Dermis microvascular lymphatic vessel endothelial cell (primary cell): ENCODE data around the gene DPM2. TPM values are rescaled to one million over a fixed set of nuclear protein-coding genes. Genes with fewer than 3 reads are reported as not detected.

ENCODE experiments used
- DNase-seq, 2 donors: peaks; one replicate each; pipeline versions ENCODE4 v3.0.0 to v3.0.0-alpha.2; 2010; ENCODE audit warnings: low read depth in 2 of 2
- total RNA-seq: library from RNA; depleted of rRNA; stranded (reverse); fragments of >200 nt; gene quantifications from 2 replicates; pipeline ENCODE4 v1.2.1, GENCODE V29; 2014

The DPM2 gene
- total RNA-seq, 1 donor from 2014 or later: 8.9 TPM

- no peak for DNase-seq
Observed at GRCh38 chr9:127973169-127974000, 35.7 kb upstream of the DPM2 start.

- DNase-seq: no peak
Observed at GRCh38 chr9:127972236-127972871, 34.7 kb upstream of the DPM2 start.

- DNase-seq: no peak
Observed at GRCh38 chr9:127971357-127972235, 33.9 kb upstream of the DPM2 start.

DNA sequence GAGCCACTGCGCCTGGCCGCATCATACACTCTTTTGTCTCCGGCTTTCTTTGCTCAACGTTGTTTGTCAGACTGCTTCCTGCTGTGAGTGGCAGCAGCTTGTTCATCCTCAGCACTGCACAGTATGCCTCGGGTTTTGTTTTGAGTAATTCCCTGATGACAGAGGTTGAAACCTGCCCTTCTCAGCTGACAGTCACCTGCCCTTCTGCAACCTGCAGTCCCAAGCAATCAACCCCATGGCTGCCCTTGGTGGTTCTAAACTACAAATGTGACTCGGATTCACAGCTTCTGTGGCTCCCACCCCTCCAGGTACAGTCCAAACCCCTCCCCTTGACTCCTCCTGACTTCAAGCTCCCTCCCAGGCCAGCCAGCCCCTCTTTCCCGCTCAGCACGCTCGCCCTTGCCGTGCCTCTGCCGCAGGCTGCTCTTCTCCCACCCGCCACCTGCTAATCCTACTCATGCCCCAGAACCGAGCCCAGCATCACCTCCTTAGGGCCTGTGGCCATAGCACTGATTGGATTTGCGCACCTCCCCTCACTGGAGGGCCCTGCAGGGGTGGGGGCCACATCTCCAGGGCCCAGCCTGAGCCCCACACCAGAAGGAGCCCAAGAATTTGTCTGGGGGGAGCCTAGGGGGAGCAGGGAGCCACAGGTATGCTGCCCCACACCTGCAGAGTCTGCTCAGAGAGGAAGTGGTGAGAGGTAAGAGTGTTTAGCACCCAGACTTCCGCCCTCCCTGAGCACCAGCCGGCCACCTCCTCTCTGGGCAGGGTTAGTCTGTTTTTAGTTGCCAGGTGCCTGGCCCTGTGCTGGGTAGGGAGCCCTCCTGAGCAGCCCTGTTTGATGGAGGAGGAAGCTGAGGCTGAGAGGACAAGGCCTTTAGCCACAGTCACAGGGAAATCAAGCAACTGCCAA is 33.0 kb upstream of the DPM2 start:
- no peak for DNase-seq

- DNase-seq: no peak
Observed at GRCh38 chr9:127968700-127969383, 31.2 kb upstream of the DPM2 start.

GRCh38 chr9:127968042-127968441 is 30.4 kb upstream of the DPM2 start:
- DNase-seq: peak in 1 of 2 donors; percentile 42

DNA sequence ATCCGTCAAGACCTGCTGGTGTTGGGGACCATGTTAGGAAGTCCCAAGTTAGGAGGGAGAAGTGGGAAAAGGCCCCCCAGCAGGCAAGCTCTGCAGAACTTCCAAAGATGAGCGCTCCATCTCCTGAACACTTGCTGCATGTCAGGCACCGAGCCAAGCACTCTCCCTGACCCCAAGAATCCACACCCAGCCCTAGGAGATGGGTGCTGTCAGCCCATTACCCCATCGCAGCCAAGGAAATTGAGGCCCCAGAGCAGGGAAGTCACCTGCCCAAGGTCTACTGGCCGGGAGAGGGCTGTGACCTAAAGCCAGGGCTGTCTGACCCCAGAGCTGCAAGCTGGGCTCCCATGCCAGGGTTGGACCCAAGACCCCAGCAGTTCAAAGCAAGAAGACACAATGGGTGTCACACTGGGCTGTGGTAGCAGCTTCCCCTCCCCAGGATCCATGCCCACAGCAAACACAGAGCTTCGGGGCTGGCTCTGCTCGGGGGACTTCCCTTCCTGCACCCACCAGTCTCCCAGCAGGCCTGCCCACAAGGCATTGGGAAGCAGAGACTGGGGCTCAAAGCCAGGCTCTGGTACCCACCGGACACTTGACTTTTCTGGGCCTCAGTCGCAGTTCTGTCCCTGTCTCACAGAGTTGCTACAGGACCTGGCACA is 29.6 kb upstream of the DPM2 start:
- DNase-seq: no peak

DNA sequence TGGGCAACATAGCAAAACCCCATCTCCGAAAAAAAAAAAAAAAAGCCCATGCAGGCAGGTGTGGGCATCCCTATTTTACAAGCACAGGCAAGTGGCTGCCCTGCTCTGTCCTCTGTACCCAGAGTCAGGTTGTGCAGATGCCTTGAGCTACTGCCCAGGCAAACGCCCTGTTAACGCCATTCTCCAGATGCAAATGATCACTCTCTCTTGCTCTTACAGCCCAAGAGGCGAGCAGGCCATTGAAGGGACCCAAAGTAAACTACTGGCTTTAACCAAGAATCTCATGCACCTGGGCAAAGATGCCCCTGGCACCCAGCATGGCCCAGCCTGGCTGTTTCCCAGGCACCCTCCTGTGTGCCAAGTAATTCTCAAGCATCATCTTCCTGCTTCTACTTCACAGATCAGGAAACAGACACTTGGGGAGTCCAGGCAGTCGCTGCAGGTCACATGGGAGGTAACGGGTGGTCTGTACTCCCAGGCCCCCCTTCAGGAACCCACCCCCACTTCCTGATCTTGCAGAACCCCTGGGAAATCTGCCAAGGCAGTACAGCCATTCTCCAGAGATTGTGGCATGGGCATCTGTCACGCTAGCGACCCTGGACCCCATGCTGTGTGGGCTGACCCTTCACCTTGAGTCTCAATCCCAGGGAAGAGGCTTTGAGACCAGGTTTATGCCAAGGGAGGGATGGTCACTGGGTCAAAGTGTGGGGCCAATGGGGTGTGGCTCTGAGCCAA is 28.9 kb upstream of the DPM2 start:
- DNase-seq: peak in 1 of 2 donors; percentile 29

- no peak for DNase-seq
Observed at GRCh38 chr9:127965953-127966352, 28.3 kb upstream of the DPM2 start.

DNA sequence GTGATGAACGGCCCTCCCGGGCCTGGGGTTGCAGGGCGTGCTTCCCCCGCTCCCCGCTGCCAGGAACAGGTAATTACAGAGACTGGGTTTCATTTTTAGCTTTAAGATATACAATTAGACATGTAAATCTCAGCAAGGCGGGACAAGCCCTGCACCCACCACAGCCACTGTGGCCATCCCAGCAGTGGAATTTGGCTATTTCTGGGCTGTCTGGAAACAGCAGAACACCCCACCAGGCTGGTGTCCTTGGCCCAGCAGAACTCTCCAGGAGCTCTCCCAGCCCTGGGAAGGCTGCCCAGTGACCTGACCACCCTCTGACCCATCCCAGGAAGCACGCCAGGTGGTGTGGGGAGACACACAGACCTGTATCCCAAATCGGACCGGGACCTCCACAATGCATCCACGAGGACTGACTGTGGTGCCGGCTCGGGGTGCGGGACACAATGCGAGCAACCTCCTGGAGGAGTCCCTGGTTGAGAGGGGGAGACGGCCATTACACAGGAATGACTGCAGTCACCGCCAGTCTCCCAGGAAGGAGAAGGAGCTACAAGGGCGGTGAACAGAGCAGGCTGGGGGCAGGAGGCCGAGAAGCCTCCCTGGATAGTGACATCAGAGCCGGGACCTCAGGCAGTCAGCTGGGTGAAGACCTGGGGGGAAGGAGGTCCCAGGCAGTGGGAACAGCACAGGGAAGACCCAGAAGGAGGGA is 25.9 kb upstream of the DPM2 start:
- no peak for DNase-seq

GRCh38 chr9:127963041-127963358 is 25.3 kb upstream of the DPM2 start:
- DNase-seq: no peak

GRCh38 chr9:127962278-127962677 is 24.6 kb upstream of the DPM2 start:
- no peak for DNase-seq

DNA sequence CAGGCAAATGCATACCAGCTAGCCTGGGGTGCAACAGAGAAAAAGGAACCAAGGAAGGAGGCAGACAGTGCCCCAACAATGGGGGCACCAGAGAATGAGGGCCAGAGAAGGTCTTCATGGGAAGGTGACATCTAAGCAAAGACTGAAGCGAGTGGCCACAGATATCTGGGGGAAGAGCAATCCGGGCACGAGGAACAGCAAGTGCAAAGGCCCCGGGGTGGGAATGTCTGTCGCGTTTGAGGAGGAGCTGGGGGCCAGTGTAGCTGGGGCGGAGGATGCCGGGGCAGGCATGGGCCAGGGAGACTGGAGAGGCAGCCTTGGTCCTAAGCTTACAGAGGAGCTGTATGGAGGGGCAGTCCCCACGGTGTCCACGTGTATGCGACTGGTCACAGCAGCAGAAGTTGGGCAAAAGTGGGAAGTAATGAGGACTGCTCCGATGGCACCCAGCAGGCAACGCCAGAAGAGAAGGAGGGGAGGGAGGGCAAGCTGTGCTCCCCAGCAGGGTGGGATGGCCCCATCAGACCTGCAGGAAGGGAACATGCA is 24.0 kb upstream of the DPM2 start:
- no peak for DNase-seq

- no peak for DNase-seq
Observed at GRCh38 chr9:127961155-127961490, 23.5 kb upstream of the DPM2 start.

DNA sequence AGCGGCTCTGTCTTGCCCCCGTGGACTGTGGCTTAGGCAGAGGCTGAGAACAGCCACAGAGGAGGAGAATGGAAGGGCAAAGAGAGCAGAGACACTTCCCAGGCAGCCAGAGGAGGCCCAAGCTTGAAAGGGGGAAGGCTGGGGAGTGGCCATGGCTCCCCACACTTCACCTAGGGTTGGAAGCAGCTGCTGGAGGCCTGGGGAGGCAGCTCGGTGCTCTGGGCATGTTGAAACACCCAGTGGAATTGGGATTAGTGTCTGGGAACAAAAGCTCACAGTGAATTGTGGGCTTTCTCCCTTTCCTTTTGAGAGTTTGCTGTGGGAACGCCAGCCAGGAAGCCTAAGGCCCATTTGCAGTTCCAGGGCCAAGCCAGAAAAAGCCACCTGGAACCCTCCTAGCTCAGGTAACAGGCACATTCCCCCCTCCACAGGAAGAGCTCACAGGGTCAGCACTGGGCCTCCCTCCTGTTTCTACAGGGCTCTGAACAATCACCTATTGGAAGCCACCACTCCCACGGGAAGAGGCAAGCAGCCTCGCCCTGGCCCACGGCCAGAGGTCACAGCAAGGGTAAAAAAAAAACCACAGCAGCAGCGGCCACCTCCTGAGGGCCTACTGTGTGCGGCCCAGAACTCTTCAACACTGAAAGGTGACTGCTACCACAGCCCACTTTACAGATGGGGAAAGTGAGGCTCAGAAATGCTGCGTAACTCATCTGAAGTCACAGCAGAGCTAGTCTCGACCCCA is 22.9 kb upstream of the DPM2 start:
- no peak for DNase-seq

GRCh38 chr9:127959841-127960409 is 22.3 kb upstream of the DPM2 start:
- DNase-seq: no peak

DNA sequence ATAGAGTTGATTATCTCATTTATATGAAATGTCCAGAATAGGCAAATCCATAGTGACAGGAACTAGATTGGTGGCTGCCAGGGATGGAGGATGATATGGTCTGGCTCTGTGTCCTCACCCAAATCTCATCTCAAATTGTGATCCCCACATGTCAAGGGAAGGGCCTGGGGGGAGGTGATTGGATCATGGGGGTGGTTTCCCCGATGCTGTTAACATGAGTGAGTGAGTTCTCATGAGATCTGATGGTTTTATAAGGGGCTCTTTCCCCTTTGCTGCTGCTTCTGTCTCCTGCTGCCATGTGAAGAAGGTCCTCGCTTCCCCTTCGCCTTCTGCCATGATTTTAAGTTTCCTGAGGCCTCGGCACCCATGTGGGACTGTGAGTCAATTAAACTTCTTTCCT is 21.7 kb upstream of the DPM2 start:
- no peak for DNase-seq

DNA sequence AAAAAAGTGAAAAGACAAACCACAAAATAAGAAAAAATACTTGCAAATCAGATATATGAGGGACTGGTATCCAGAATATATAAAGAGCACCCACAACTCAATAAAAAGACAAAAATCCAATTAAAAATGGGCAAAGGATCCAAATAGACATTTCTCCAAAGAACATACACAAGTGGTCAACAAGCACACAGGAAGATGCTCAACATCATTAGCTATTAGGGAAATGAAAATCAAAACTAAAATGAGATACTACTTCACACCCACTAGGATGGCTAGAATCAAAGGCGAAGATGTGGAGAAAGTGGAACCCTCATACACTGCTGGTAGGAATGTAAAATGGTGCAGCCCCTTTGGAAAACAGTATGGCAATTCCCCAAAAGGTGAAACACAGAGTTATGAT is 21.1 kb upstream of the DPM2 start:
- DNase-seq: no peak
